ENCODE data around the gene SLC26A5. TPM values are rescaled to one million over a fixed set of nuclear protein-coding genes. Genes with fewer than 3 reads are reported as not detected.
A peak's percentile ranks its signal among the peaks of the same experiment; 100 is the strongest.
"Not testable (repeated sequence)": the region's sequence is repeated elsewhere in the genome, so short reads cannot be mapped to it uniquely, and the experiment has no call there.

SLC26A5 gene
- not detected for polyA plus RNA-seq (ENCODE audit: low read depth in 6 of 6)

DNA sequence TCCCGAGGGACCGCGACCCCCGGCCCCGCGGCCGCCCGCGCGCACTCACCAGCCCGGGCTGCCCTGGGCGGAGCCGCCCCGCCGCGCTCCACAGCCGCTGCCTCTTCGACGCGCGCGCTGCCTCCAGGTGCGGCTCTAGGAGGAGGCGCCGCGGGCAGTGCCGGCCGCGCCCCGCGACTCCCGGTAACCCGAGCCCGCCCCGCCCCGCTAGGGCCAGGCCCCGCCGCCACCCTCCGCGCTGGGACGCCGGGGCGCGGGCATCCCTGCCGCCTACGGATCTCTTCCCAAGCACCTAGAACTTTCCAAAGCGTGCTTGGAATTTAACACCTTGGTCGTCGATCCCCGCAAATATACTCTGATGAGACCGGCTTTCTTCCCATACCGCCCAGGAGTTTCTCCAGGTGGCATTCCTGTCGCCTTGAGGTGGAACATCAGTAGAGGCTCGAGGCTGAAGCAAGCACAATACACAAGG, at the start of gene SLC26A5:
SLC26A5 (minus strand) TSS at position 159 of the 472 bp plus-strand sequence. CDS start 24,693 bp downstream, outside the sequence.
- DNase-seq (no peak), ATAC-seq (ENCODE audit: low read depth in 2 of 2) (peak; percentile 62 to 72)
- peaks cover 0 to 2% of the 10 kb centered on the region in 2 donors for H3K36me3 Mint-ChIP-seq
- H3K27me3 Mint-ChIP-seq, result peaks cover 65 to 94% (median 75%) of the 10 kb centered on the region in 3 donors
- peaks cover 9 to 20% (median 9%) of the 10 kb centered on the region in 3 donors for H3K4me1 Mint-ChIP-seq
- peaks cover under 1 to 14% (median 9%) of the 10 kb centered on the region in 7 donors for H3K9me3 Mint-ChIP-seq
- peak within 1 kb of the TSS in 1 of 6 donors; percentile 71 for H3K27ac Mint-ChIP-seq
- H3K4me3 Mint-ChIP-seq, result peak within 1 kb of the TSS; percentile 50 to 83 (median 78)

GRCh38 chr7:103487419-103487818, 41.4 kb upstream of the SLC26A5 start:
- Mint-ChIP-seq H3K4me3 (no peak overlapping the region), H3K27me3 (peaks cover 14 to 23% (median 18%) of the 10 kb centered on the region in 3 donors), H3K4me1 (no peaks in the 10 kb centered on the region), H3K36me3 (no peaks in the 10 kb centered on the region), H3K27ac (no peak overlapping the region), H3K9me3 (no peaks in the 10 kb centered on the region)
- no peak for DNase-seq
- no peak for ATAC-seq (ENCODE audit: low read depth in 2 of 2)

- DNase-seq; ATAC-seq (ENCODE audit: low read depth in 2 of 2); H3K36me3 Mint-ChIP-seq; H3K4me1 Mint-ChIP-seq; H3K27ac Mint-ChIP-seq; H3K4me3 Mint-ChIP-seq; H3K9me3 Mint-ChIP-seq: not testable (repeated sequence)
- peaks cover 18 to 23% (median 19%) of the 10 kb centered on the region in 3 donors for H3K27me3 Mint-ChIP-seq
These were observed 40.9 kb upstream of the SLC26A5 start for GRCh38 chr7:103486873-103487272.

DNA sequence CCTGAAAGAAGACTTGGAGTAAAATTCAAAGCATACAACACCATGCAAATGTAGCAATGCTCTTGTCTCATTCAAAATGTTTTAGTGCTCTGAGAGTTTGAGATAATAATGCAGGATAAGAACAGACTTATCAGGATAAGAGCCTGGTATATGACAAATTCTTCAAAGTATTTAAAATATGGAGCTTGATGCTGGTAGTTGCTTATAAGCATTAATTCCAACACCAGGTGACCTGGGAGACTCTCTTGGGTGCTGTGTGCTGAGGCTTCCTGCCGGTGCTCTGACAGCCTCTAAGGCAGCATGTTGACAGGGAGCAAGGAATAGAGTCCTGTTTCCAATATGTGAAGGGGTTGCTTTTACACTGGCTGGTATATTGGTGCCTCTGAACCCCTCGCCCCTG, 34.8 kb upstream of the SLC26A5 start:
- H3K9me3 Mint-ChIP-seq, result no peaks in the 10 kb centered on the region
- H3K4me1 Mint-ChIP-seq, result no peaks in the 10 kb centered on the region
- peaks cover 11 to 33% (median 22%) of the 10 kb centered on the region in 3 donors for H3K27me3 Mint-ChIP-seq
- no peaks in the 10 kb centered on the region for H3K36me3 Mint-ChIP-seq
- no peak overlapping the region for H3K4me3 Mint-ChIP-seq
- DNase-seq (no peak), ATAC-seq (ENCODE audit: low read depth in 2 of 2) (no peak)
- no peak overlapping the region for H3K27ac Mint-ChIP-seq

DNA sequence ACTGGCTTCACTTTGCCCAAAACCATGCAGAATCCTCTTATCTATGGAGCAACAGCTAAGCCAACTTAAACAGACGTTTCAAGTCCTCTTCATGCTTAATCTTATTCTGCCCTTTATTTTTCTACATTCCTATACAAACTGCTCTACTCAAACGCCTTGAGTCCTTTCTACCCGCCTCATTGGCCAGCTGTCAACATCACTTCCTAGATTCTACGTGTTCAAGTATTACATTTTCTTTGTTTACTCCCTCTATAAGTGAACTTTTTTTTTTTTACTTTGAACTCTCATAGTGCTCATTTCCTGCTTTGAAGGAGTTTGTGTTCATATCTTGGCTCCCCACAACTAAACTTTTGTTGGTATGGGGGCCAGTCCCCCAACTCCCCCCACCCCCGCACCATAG, 28.9 kb upstream of the SLC26A5 start:
- H3K9me3 Mint-ChIP-seq, result no peaks in the 10 kb centered on the region
- peaks cover 18 to 37% (median 24%) of the 10 kb centered on the region in 3 donors for H3K27me3 Mint-ChIP-seq
- H3K4me3 Mint-ChIP-seq, result no peak overlapping the region
- ATAC-seq (ENCODE audit: low read depth in 2 of 2) (no peak), DNase-seq (no peak)
- H3K36me3 Mint-ChIP-seq, result no peaks in the 10 kb centered on the region
- H3K27ac Mint-ChIP-seq, result no peak overlapping the region
- H3K4me1 Mint-ChIP-seq, result no peaks in the 10 kb centered on the region

GRCh38 chr7:103469095-103469948, 23.3 kb upstream of the SLC26A5 start:
- DNase-seq (no peak), ATAC-seq (ENCODE audit: low read depth in 2 of 2) (no peak)
- Mint-ChIP-seq H3K36me3 (no peaks in the 10 kb centered on the region), H3K4me1 (no peaks in the 10 kb centered on the region), H3K27me3 (peaks cover 23 to 45% (median 34%) of the 10 kb centered on the region in 3 donors), H3K9me3 (no peaks in the 10 kb centered on the region), H3K4me3 (no peak overlapping the region), H3K27ac (no peak overlapping the region)

DNA sequence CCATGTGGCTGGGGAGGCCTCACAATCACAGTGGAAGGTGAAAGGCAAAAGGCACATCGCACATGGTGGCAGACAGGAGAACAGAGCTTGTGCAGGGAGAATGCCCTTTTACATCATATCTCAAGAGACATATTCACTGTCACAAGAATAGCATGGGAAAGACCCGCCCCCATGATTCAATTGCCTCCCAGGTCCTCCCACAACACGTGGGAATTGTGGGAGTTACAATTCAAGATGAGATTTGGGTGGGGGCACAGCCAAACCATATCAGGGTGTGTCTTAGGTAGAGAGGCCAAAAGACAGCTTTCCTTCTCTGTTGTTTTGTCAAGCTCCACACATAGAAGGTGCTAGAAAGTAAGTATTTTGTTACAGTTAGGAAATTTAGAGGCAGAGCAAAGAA, 20.8 kb upstream of the SLC26A5 start:
- H3K27ac Mint-ChIP-seq, result no peak overlapping the region
- no peak for ATAC-seq (ENCODE audit: low read depth in 2 of 2)
- no peaks in the 10 kb centered on the region for H3K4me1 Mint-ChIP-seq
- no peak overlapping the region for H3K4me3 Mint-ChIP-seq
- peaks cover 26 to 43% (median 43%) of the 10 kb centered on the region in 3 donors for H3K27me3 Mint-ChIP-seq
- H3K9me3 Mint-ChIP-seq, result peaks cover 0 to 2% (median 0%) of the 10 kb centered on the region in 7 donors
- H3K36me3 Mint-ChIP-seq, result peaks cover 0 to 8% of the 10 kb centered on the region in 2 donors
- no peak for DNase-seq

DNA sequence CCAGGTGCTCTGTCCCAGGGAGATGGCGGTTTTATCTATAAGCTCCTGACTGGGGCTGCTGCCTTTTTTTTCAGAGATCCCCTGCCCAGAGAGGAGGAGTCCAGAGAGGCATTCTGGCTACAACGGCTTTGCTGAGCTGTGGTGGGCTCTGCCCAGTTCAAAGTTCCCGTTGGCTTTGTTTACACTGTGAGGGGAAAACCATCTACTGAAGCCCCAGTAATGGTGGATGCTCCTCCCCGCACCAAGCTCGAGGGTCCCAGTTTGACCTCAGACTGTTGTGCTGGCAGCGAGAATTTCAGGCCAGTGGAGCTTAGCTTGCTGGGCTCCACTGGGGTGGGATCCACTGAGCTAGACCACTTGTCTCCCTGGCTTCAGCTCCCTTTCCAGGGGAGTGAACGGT, 16.4 kb upstream of the SLC26A5 start:
- Mint-ChIP-seq H3K27me3 (peaks cover 18 to 38% (median 32%) of the 10 kb centered on the region in 3 donors), H3K4me3 (no peak overlapping the region), H3K36me3 (peaks cover 0 to 8% of the 10 kb centered on the region in 2 donors), H3K4me1 (no peaks in the 10 kb centered on the region), H3K9me3 (peaks cover 0 to 2% (median 0%) of the 10 kb centered on the region in 7 donors), H3K27ac (no peak overlapping the region)
- DNase-seq (no peak), ATAC-seq (ENCODE audit: low read depth in 2 of 2) (no peak)

DNA sequence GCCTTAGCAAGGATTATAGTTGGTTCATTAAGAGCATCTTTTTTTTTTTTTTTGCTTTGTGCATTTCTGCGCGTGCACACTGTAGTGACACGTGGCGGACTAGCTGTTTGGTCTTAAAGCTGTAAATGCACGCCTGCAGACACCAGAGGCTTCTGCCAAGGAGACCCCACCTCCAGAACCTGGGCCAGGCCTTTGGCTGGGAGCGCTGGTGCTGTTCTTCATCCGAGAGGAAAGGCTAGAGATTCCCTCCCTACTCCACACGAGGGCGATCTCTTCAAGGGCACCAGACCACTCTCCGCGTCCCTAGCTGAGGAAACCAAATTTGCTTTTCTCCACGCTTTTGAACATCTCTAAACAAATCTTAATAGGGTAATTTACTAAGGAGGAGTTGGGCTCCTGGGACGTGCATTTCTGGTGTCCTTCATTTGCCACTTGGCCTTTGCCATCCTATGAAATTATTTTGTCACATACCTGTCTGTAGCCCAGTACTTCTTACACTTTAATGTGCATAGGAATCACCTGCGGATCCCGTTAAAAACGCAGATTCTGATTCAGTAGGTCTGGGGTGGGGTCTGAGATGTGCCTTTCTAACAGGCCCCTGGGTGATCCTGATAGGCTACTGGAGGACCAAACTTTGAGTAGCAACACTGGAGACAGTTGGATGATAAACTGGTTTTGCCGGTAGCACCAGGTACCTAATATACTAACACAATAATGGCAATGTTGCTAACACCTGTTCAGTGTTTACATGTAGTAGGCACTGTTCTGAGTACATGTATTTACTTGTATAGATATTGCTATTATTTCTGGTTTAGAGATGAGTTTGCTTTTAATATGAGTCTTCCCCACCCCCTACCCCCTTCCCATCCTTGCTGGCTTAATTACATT, 1.3 kb upstream of the SLC26A5 start:
- H3K27me3 Mint-ChIP-seq, result peaks cover 55 to 95% (median 79%) of the 10 kb centered on the region in 3 donors
- peak; percentile 48 to 56 for ATAC-seq (ENCODE audit: low read depth in 2 of 2)
- H3K4me3 Mint-ChIP-seq, result peak overlapping the region in 2 of 8 donors; percentile 18 to 22

GRCh38 chr7:103445228-103446048, 569 bp downstream of the SLC26A5 start:
- H3K9me3 Mint-ChIP-seq, result peaks cover 0 to 12% (median 6%) of the 10 kb centered on the region in 7 donors
- H3K4me3 Mint-ChIP-seq, result peak overlapping the region; percentile 50 to 82 (median 78)
- peaks cover 69 to 92% (median 74%) of the 10 kb centered on the region in 3 donors for H3K27me3 Mint-ChIP-seq
- peaks cover 9 to 20% (median 9%) of the 10 kb centered on the region in 3 donors for H3K4me1 Mint-ChIP-seq
- no peak for DNase-seq
- peak overlapping the region in 1 of 6 donors; percentile 71 for H3K27ac Mint-ChIP-seq
- ATAC-seq (ENCODE audit: low read depth in 2 of 2), result peak in 1 of 2 donors; percentile 40
- H3K36me3 Mint-ChIP-seq, result no peaks in the 10 kb centered on the region

More for the DNA sequence above, 1.3 kb upstream of the SLC26A5 start:
- H3K27ac Mint-ChIP-seq, result no peak overlapping the region
- H3K9me3 Mint-ChIP-seq, result peaks cover 6 to 25% (median 12%) of the 10 kb centered on the region in 7 donors
- peaks cover 5 to 14% of the 10 kb centered on the region in 2 donors for H3K36me3 Mint-ChIP-seq
- H3K4me1 Mint-ChIP-seq, result peaks cover 9 to 20% (median 9%) of the 10 kb centered on the region in 3 donors
- peak; percentile 2 for DNase-seq

DNA sequence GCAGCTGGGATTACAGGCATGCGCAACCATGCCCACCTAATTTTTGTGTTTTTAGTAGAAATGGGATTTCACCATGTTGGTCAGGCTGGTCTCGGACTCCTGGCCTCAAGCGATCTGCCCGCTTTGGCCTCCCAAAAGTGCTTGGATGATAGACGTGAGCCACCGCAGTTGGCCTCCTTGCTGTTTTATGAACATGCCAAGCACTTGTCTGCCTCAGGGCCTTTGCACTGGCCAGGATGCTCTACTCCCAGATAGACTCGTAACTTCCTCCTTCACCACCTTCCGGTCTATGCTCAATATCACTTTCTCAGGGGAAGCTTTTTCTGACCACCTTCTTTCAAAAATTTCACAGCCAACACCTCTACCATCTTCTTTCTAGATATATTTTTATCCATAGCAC, 6.3 kb downstream of the SLC26A5 start:
- ATAC-seq (ENCODE audit: low read depth in 2 of 2), result no peak
- Mint-ChIP-seq H3K4me1 (no peaks in the 10 kb centered on the region), H3K27me3 (peaks cover 57 to 75% (median 72%) of the 10 kb centered on the region in 3 donors), H3K27ac (peak overlapping the region in 1 of 6 donors; percentile 21), H3K36me3 (peaks cover 0 to 7% of the 10 kb centered on the region in 2 donors), H3K4me3 (no peak overlapping the region), H3K9me3 (peaks cover 0 to 14% (median 2%) of the 10 kb centered on the region in 7 donors)
- no peak for DNase-seq

DNA sequence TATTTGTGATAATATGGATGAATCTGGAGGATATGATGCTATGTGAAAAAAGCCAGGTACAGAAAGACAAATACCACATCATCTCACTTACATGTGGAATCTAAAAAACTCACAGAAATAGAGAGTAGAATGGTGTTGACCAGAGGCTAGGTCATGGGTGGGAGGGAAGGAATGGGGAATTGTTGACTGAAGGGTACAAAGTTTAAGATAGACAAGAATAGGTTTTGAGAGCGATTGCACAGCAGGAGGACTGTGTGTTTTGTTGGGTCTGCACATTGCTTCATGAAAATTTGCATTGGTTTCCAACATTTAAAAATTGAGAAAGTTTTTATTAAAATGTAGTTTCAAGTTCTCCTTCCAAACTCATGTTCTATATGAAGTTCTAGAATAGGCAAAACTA, 8.4 kb downstream of the SLC26A5 start:
- H3K4me1 Mint-ChIP-seq, result peaks cover 2 to 7% (median 3%) of the 10 kb centered on the region in 3 donors
- DNase-seq (no peak), ATAC-seq (ENCODE audit: low read depth in 2 of 2) (no peak)
- peaks cover 42 to 54% (median 51%) of the 10 kb centered on the region in 3 donors for H3K27me3 Mint-ChIP-seq
- H3K27ac Mint-ChIP-seq, result no peak overlapping the region
- peaks cover 2 to 23% (median 5%) of the 10 kb centered on the region in 7 donors for H3K9me3 Mint-ChIP-seq
- peaks cover 3 to 7% of the 10 kb centered on the region in 2 donors for H3K36me3 Mint-ChIP-seq
- no peak overlapping the region for H3K4me3 Mint-ChIP-seq
